ENCODE data around the gene ZNF263. TPM values are rescaled to one million over a fixed set of nuclear protein-coding genes. Genes with fewer than 3 reads are reported as not detected.

ZNF263 gene
- total and polyA plus RNA-seq, 9 of the 15 experiments (the other 6 are each of a cell fraction or from before 2014, with no cell fraction given) = 4.6 to 48.3 (median 31.8) TPM

DNA sequence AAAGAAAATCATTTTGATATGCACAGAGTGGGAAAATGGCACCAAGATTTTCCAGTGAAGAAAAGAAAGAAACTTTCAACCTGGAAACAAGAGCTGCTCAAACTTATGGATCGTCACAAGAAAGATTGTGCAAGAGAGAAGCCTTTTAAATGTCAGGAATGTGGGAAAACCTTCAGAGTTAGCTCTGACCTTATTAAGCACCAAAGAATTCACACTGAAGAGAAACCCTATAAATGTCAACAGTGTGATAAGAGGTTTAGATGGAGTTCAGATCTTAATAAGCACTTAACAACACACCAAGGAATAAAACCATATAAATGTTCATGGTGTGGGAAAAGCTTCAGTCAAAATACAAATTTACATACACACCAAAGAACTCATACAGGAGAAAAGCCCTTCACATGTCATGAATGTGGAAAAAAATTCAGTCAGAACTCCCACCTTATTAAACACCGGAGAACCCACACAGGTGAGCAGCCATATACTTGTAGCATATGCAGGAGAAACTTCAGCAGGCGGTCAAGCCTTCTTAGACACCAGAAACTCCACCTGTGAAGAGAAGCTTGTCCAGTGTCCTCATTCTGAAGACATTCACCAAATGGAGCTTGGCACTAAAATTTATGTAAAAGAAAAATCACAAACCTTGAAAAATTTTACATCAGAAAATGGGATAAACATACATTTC is 34.2 kb downstream of the ZNF263 start (continued):
- TF ChIP-seq PCBP1 (IDR thresholded peaks at IDR 0.05; ENCODE audit: low read depth, low read length, poor library complexity, severe bottlenecking) = no peak
- TF ChIP-seq EWSR1 (IDR thresholded peaks at IDR 0.05; ENCODE audit: borderline replicate concordance, low read depth, partially characterized antibody) = no peak
- no peak for TF ChIP-seq SMAD2 (IDR thresholded peaks at IDR 0.05; ENCODE audit: low read depth, low read length)
- no peak for TF ChIP-seq ZBTB43 (CRISPR knock-in tag; IDR thresholded peaks at IDR 0.05)
- TF ChIP-seq PHF8 (IDR thresholded peaks at IDR 0.05; ENCODE audit: borderline replicate concordance, low read length) = no peak
- TF ChIP-seq, protein P1, sequence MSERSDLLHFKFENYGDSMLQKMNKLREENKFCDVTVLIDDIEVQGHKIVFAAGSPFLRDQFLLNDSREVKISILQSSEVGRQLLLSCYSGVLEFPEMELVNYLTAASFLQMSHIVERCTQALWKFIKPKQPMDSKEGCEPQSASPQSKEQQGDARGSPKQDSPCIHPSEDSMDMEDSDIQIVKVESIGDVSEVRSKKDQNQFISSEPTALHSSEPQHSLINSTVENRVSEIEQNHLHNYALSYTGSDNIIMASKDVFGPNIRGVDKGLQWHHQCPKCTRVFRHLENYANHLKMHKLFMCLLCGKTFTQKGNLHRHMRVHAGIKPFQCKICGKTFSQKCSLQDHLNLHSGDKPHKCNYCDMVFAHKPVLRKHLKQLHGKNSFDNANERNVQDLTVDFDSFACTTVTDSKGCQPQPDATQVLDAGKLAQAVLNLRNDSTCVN (CRISPR knock-in tag; IDR thresholded peaks at IDR 0.05) = no peak
- no peak for TF ChIP-seq MYC (IDR thresholded peaks at IDR 0.05; ENCODE audit: low read depth, low read length)
- no peak for TF ChIP-seq MYC (CRISPR knock-in tag; IDR thresholded peaks at IDR 0.05; ENCODE audit: borderline replicate concordance, low read depth)
- no peak for TF ChIP-seq FOXJ3 (CRISPR knock-in tag; IDR thresholded peaks at IDR 0.05)
- peak; percentile 83 for TF ChIP-seq RBM25 (IDR thresholded peaks at IDR 0.05; ENCODE audit: low read depth, low read length, severe bottlenecking)
- TF ChIP-seq ZNF184 (CRISPR knock-in tag; IDR thresholded peaks at IDR 0.05) = no peak
- TF ChIP-seq ZNF12 (CRISPR knock-in tag; IDR thresholded peaks at IDR 0.05) = no peak
- no peak for TF ChIP-seq BRD9 (IDR thresholded peaks at IDR 0.05; ENCODE audit: low read depth, partially characterized antibody)
- TF ChIP-seq KAT8 (IDR thresholded peaks at IDR 0.05; ENCODE audit: low read depth) = no peak
- no peak for TF ChIP-seq BCL6 (CRISPR knock-in tag; IDR thresholded peaks at IDR 0.05)
- no peak for TF ChIP-seq ZNF695 (CRISPR knock-in tag; IDR thresholded peaks at IDR 0.05)
- no peak for TF ChIP-seq CC2D1A (IDR thresholded peaks at IDR 0.05)
- TF ChIP-seq, protein P2, sequence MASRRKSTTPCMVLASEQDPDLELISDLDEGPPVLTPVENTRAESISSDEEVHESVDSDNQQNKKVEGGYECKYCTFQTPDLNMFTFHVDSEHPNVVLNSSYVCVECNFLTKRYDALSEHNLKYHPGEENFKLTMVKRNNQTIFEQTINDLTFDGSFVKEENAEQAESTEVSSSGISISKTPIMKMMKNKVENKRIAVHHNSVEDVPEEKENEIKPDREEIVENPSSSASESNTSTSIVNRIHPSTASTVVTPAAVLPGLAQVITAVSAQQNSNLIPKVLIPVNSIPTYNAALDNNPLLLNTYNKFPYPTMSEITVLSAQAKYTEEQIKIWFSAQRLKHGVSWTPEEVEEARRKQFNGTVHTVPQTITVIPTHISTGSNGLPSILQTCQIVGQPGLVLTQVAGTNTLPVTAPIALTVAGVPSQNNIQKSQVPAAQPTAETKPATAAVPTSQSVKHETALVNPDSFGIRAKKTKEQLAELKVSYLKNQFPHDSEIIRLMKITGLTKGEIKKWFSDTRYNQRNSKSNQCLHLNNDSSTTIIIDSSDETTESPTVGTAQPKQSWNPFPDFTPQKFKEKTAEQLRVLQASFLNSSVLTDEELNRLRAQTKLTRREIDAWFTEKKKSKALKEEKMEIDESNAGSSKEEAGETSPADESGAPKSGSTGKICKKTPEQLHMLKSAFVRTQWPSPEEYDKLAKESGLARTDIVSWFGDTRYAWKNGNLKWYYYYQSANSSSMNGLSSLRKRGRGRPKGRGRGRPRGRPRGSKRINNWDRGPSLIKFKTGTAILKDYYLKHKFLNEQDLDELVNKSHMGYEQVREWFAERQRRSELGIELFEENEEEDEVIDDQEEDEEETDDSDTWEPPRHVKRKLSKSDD (conservative IDR thresholded peaks at IDR 0.05; ENCODE audit: low read length) = no peak
- peak; percentile 72 for TF ChIP-seq CBX5 (IDR thresholded peaks at IDR 0.05; ENCODE audit: borderline replicate concordance, low read depth)
- TF ChIP-seq, protein P3, sequence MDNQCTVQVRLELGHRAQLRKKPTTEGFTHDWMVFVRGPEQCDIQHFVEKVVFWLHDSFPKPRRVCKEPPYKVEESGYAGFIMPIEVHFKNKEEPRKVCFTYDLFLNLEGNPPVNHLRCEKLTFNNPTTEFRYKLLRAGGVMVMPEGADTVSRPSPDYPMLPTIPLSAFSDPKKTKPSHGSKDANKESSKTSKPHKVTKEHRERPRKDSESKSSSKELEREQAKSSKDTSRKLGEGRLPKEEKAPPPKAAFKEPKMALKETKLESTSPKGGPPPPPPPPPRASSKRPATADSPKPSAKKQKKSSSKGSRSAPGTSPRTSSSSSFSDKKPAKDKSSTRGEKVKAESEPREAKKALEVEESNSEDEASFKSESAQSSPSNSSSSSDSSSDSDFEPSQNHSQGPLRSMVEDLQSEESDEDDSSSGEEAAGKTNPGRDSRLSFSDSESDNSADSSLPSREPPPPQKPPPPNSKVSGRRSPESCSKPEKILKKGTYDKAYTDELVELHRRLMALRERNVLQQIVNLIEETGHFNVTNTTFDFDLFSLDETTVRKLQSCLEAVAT (IDR thresholded peaks at IDR 0.05) = peak in 1 of 2 experiments; percentile 67; a peak in 1 of 4 replicates
- 0 out of 2 replicates have a peak, but pooled peaks have one; percentile 58 for TF ChIP-seq THRAP3 (IDR thresholded peaks at IDR 0.05; ENCODE audit: borderline replicate concordance)
- no peak for TF ChIP-seq KLF6 (CRISPR knock-in tag; IDR thresholded peaks at IDR 0.05; ENCODE audit: borderline replicate concordance)
- TF ChIP-seq SAP30 (IDR thresholded peaks at IDR 0.05; ENCODE audit: borderline replicate concordance, insufficient read depth, low read depth, low read length, poor library complexity, severe bottlenecking) = no peak
